ENCODE data around the gene A1CF. TPM values are rescaled to one million over a fixed set of nuclear protein-coding genes. Genes with fewer than 3 reads are reported as not detected.

A1CF gene
- polyA plus RNA-seq, 1 donor (not counting 4 experiments of a cell fraction or from before 2014, with no cell fraction given) = not detected

DNA sequence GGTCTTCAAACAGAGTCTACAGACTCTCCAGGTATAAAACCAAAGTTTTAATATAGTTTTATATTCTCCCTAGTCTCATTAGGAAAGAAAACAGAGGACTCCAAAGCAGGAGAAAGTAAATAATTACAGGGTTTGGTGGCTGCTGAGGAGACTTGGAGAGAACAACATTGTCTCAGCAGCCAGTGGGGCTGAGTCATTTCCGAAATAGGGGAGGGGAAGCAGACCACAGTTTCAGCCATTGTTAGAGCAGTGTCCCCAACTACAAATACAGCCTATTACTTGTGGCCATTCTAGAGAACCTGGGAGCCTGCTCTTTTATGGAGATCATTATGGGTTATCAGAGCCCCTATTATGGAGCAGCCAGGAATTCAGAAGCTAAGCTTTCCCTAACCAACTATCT lies 44.2 kb upstream of the A1CF start:
- Histone ChIP-seq H4K20me1 (ENCODE audit: control insufficient read depth, extremely low read depth, insufficient read depth, low read length) (no peaks in the 10 kb centered on the region), H3K4me1 (ENCODE audit: control insufficient read depth, extremely low read depth, insufficient read depth, low read length) (peaks cover 16% of the 10 kb centered on the region), H3K4me3 (ENCODE audit: control insufficient read depth in 2 of 3, extremely low read depth in 1 of 3, insufficient read depth in 2 of 3, low read depth in 1 of 3, low read length in 3 of 3) (no peak overlapping the region), H3K4me2 (ENCODE audit: control insufficient read depth, extremely low read depth, insufficient read depth, low read depth, low read length) (no peak overlapping the region), H2AFZ (ENCODE audit: control insufficient read depth, low read length) (no peak overlapping the region), H3K79me2 (ENCODE audit: control insufficient read depth, insufficient read depth, low read length) (no peaks in the 10 kb centered on the region), H3K27me3 (ENCODE audit: control insufficient read depth, extremely low read depth, insufficient read depth, low read length) (no peaks in the 10 kb centered on the region), H3K9me1 (ENCODE audit: control insufficient read depth, extremely low read depth, insufficient read depth, low read length) (no peaks in the 10 kb centered on the region), H3K36me3 (ENCODE audit: control insufficient read depth in 2 of 2, extremely low read depth in 1 of 2, insufficient read depth in 2 of 2, low read length in 2 of 2) (no peaks in the 10 kb centered on the region), H3K9me3 (ENCODE audit: control insufficient read depth, low read depth, low read length) (no peaks in the 10 kb centered on the region), H3K9ac (ENCODE audit: control insufficient read depth, extremely low read depth, insufficient read depth, low read length) (no peak overlapping the region), H3K27ac (ENCODE audit: control insufficient read depth, insufficient read depth, low read length) (no peak overlapping the region)
- TF ChIP-seq, protein P1, sequence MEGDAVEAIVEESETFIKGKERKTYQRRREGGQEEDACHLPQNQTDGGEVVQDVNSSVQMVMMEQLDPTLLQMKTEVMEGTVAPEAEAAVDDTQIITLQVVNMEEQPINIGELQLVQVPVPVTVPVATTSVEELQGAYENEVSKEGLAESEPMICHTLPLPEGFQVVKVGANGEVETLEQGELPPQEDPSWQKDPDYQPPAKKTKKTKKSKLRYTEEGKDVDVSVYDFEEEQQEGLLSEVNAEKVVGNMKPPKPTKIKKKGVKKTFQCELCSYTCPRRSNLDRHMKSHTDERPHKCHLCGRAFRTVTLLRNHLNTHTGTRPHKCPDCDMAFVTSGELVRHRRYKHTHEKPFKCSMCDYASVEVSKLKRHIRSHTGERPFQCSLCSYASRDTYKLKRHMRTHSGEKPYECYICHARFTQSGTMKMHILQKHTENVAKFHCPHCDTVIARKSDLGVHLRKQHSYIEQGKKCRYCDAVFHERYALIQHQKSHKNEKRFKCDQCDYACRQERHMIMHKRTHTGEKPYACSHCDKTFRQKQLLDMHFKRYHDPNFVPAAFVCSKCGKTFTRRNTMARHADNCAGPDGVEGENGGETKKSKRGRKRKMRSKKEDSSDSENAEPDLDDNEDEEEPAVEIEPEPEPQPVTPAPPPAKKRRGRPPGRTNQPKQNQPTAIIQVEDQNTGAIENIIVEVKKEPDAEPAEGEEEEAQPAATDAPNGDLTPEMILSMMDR (optimal IDR thresholded peaks at IDR 0.05 in 1 of 3, IDR thresholded peaks at IDR 0.05 in 1 of 3, conservative IDR thresholded peaks at IDR 0.05 in 1 of 3; ENCODE audit: extremely low read depth in 1 of 3, insufficient read depth in 2 of 3, low read length in 3 of 3) = no peak
- no peak for TF ChIP-seq EZH2 (IDR thresholded peaks at IDR 0.05; ENCODE audit: low read length)
- dilution Hi-C loops (cut with MboI; ENCODE audit: extremely low pct_ligation_motif_present, low sequenced_read_pairs) = no loop called here
- FAIRE-seq (no peak), DNase-seq (ENCODE audit: low read depth, low spot score) (no peak)

DNA sequence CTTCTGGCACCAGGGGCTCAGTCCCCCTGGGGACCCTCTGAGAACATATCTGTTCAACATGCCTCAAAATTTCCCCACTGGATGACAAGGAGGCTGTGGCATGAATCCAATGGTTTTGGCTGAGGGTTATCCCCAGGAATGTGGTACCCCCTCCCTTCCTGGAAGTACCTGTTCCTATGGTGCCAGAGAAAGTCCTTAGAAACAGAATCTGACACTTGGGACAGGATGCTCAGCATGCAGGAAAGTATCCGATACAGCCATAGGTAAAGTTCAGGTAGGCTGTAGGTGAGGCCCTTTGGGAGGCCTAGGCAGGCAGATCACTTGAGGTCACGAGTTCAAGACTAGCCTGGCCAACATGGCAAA lies 42.7 kb upstream of the A1CF start:
- DNase-seq (ENCODE audit: low read depth, low spot score) (no peak), FAIRE-seq (no peak)
- H3K4me2 ChIP-seq (ENCODE audit: control insufficient read depth, extremely low read depth, insufficient read depth, low read depth, low read length) = peak overlapping the region; percentile 80
- no peaks in the 10 kb centered on the region for H3K79me2 ChIP-seq (ENCODE audit: control insufficient read depth, insufficient read depth, low read length)
- H3K4me1 ChIP-seq (ENCODE audit: control insufficient read depth, extremely low read depth, insufficient read depth, low read length) = peaks cover 16% of the 10 kb centered on the region
- peak overlapping the region; percentile 49 for H3K27ac ChIP-seq (ENCODE audit: control insufficient read depth, insufficient read depth, low read length)
- no peak overlapping the region for H2AFZ ChIP-seq (ENCODE audit: control insufficient read depth, low read length)
- no peak overlapping the region for H3K9ac ChIP-seq (ENCODE audit: control insufficient read depth, extremely low read depth, insufficient read depth, low read length)
- no peaks in the 10 kb centered on the region for H3K9me1 ChIP-seq (ENCODE audit: control insufficient read depth, extremely low read depth, insufficient read depth, low read length)
- H3K9me3 ChIP-seq (ENCODE audit: control insufficient read depth, low read depth, low read length) = peaks cover 2% of the 10 kb centered on the region
- dilution Hi-C loops (cut with MboI; ENCODE audit: extremely low pct_ligation_motif_present, low sequenced_read_pairs) = no loop called here
- no peak for TF ChIP-seq EZH2 (IDR thresholded peaks at IDR 0.05; ENCODE audit: low read length)
- TF ChIP-seq, protein P1 (optimal IDR thresholded peaks at IDR 0.05 in 1 of 3, IDR thresholded peaks at IDR 0.05 in 1 of 3, conservative IDR thresholded peaks at IDR 0.05 in 1 of 3; ENCODE audit: extremely low read depth in 1 of 3, insufficient read depth in 2 of 3, low read length in 3 of 3) = no peak
- no peaks in the 10 kb centered on the region for H4K20me1 ChIP-seq (ENCODE audit: control insufficient read depth, extremely low read depth, insufficient read depth, low read length)
- H3K36me3 ChIP-seq (ENCODE audit: control insufficient read depth in 2 of 2, extremely low read depth in 1 of 2, insufficient read depth in 2 of 2, low read length in 2 of 2) = no peaks in the 10 kb centered on the region
- H3K27me3 ChIP-seq (ENCODE audit: control insufficient read depth, extremely low read depth, insufficient read depth, low read length) = no peaks in the 10 kb centered on the region
- no peak overlapping the region for H3K4me3 ChIP-seq (ENCODE audit: control insufficient read depth in 2 of 3, extremely low read depth in 1 of 3, insufficient read depth in 2 of 3, low read depth in 1 of 3, low read length in 3 of 3)
